Fibroblast of skin of right biceps (primary cell): Measurements from ENCODE around the gene ZNF587B.

ENCODE experiments used
- DNase-seq: peaks from one replicate; pipeline ENCODE4 v3.0.0-alpha.2; 2013

The ZNF587B gene

GRCh38 chr19:57873883-57874799 lies 44.0 kb downstream of the ZNF587B start:
- peak; percentile 8 for DNase-seq

DNA sequence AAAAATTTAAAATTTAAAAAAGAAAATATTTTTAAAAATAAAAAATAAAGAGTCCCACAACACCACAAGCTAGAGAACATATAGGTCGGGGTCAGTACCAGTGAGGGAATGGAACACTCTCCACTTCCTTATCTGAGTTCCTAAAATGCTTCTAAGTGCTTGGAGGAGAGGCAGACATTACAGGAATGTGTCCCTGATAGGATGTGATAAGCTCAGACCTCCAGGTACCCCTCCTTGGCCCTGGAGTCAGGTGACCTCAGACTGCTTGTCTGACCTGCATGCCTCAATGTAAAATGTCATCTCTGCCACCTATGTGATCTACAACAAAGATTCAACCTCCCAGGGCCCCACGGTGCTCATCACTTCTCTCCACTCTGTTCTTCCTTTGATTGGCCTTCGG lies 55.9 kb downstream of the ZNF587B start:
- no peak for DNase-seq

DNA sequence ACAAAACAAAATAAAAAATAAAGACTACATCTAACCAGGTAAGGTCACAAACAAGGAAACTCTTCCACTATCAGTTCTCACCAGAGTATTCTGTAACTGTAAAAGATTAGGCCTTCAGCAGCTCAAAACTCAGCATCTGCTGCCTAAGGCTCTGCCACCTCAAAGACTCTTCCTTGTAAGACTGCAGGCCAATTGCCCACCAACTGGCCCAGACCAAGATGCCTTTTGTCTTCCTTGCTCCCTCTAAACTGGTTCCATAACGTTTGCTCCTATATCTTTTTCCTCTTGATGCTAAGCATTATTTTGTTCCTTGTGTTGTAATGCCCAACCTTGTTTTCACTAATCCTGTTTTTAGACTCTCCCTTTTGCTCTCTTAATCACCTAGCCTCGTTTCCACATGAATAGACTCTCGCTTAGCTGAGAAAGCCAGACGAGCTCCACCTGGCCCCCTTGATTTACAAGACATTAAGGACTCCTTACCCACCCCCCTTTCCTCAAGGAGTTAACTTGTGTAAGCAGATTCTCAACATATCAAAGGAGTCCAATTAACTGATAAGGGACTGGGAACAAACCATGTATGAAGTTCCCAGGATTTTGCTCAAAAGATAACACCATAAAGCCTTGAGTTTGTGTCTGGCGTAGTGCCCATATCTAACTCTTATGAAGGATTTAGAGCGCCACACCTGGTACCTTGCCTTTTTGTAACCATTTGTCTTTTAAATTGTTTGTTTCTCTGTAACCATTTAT lies 57.3 kb downstream of the ZNF587B start:
- no peak for DNase-seq

GRCh38 chr19:57888107-57888559 lies 58.0 kb downstream of the ZNF587B start:
- no peak for DNase-seq

DNA sequence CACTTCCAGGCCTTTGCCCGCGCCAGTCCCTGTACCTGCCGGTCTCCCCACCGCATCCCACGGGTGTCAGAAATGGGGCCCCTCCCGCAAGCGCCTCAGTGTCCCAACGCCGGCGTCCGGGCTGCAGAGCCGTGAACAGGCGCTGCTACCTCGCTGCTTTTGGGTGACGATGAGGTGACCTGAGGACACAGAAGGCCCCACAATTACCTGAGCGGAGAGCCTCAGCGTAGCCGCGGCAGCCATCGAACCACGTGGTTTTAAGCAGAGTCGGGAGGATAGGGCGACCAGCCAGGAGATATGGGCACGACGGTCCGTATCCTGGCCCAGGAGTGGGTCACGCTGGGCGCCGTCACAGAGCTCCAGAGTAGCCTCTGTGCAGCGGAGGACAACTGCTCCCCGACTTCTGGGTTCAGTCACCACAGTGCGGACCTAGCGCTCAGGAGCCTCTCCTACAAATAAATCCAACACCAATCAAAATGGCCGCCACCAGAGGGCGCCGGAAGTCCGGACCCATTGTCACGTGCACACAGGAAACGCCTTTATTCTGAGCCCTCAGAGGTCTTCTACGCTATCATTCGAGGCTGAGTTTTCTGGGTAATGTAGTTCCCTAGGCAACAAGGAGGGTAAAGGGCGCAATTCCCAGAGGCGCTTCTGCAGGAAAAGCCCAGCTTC lies 58.6 kb downstream of the ZNF587B start, which contains the start of gene ZNF814:
TSS of gene ZNF814 (minus strand) at position 478 of the 672 bp plus-strand sequence. CDS start at position 243, 235 bp downstream.
- DNase-seq: peak; percentile 87

DNA sequence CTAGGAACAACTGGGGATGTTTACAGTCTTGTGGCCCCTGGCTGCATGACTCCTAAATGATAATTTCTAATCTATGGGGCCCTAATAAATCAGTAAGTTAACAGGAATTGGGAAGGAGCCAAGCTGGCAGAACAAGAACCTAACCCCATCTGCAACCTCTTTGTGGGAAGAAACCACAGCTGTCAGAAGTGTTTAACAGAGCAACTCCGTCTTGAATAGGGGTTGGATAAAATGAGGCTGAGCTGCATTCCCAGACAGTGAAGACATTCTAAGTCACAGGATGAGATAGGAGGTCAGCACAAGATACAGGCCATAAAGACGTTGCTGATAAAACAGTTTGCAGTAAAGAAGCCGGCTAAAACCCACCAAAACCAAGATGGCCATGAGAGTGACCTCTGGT lies 60.6 kb downstream of the ZNF587B start:
- peak; percentile 30 for DNase-seq
